ENCODE results near the gene GRXCR1. TPM values are rescaled to one million over a fixed set of nuclear protein-coding genes. Genes with fewer than 3 reads are reported as not detected.

Gene GRXCR1
- total and polyA plus RNA-seq, 2 experiments from 2014 or later = not detected

GRCh38 chr4:42914937-42915336, 22.4 kb downstream of the GRXCR1 start (continued):
- TF ChIP-seq, protein P1, sequence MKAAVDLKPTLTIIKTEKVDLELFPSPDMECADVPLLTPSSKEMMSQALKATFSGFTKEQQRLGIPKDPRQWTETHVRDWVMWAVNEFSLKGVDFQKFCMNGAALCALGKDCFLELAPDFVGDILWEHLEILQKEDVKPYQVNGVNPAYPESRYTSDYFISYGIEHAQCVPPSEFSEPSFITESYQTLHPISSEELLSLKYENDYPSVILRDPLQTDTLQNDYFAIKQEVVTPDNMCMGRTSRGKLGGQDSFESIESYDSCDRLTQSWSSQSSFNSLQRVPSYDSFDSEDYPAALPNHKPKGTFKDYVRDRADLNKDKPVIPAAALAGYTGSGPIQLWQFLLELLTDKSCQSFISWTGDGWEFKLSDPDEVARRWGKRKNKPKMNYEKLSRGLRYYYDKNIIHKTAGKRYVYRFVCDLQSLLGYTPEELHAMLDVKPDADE (IDR thresholded peaks at IDR 0.05) = no peak
- no peak for TF ChIP-seq CREB1 (CRISPR knock-in tag; IDR thresholded peaks at IDR 0.05; ENCODE audit: low read depth)

- Histone ChIP-seq H3K79me2 (replicated peaks; ENCODE audit: insufficient read depth) (no peaks in the 10 kb centered on the region), H3K4me1 (ENCODE audit: insufficient read depth) (no peaks in the 10 kb centered on the region), H2AFZ (no peak overlapping the region), H3K27me3 (ENCODE audit: insufficient read depth) (no peaks in the 10 kb centered on the region), H3K4me3 (no peak overlapping the region), H3K4me2 (no peak overlapping the region), H3K9me2 (ENCODE audit: insufficient read depth) (no peaks in the 10 kb centered on the region; the same call in 1 of the 2 replicates), H3F3A (replicated peaks; ENCODE audit: low read depth) (no peaks in the 10 kb centered on the region), H3K36me3 (ENCODE audit: insufficient read depth) (no peaks in the 10 kb centered on the region), H4K20me1 (replicated peaks; ENCODE audit: insufficient read depth) (no peaks in the 10 kb centered on the region), H3K27ac (ENCODE audit: low read depth) (no peak overlapping the region)
- TF ChIP-seq CREB1 (CRISPR knock-in tag; IDR thresholded peaks at IDR 0.05; ENCODE audit: low read depth) (no peak), ZNF331 (CRISPR knock-in tag; IDR thresholded peaks at IDR 0.05; ENCODE audit: low read depth) (no peak), NANOG (IDR thresholded peaks at IDR 0.05; ENCODE audit: borderline replicate concordance) (no peak)
- Mint-ChIP-seq H3K4me1 (no peaks in the 10 kb centered on the region; the same call in 2 of the 3 replicates), H3K27ac (no peak overlapping the region), H3K9me3 (peaks cover 3% of the 10 kb centered on the region; the same call in 2 of the 3 replicates), H3K27me3 (ENCODE audit: insufficient read depth, low read depth, poor library complexity) (no peaks in the 10 kb centered on the region), H3K36me3 (ENCODE audit: low read depth) (no peaks in the 10 kb centered on the region), H3K4me3 (no peak overlapping the region)
- ATAC-seq (no peak), DNase-seq (ENCODE audit: low spot score) (no peak)
Measured at GRCh38 chr4:42915484-42915883, 23.0 kb downstream of the GRXCR1 start.

GRCh38 chr4:42917296-42917695, 24.8 kb downstream of the GRXCR1 start:
- H3K4me2 ChIP-seq = no peak overlapping the region
- H3K79me2 ChIP-seq (replicated peaks; ENCODE audit: insufficient read depth) = no peaks in the 10 kb centered on the region
- peaks cover 9% of the 10 kb centered on the region for H3K9me2 ChIP-seq (ENCODE audit: insufficient read depth)
- no peak overlapping the region for H2AFZ ChIP-seq
- no peaks in the 10 kb centered on the region for H3F3A ChIP-seq (replicated peaks; ENCODE audit: low read depth)
- no peaks in the 10 kb centered on the region for H3K27me3 ChIP-seq (ENCODE audit: insufficient read depth)
- no peak overlapping the region for H3K27ac ChIP-seq (ENCODE audit: low read depth)
- no peaks in the 10 kb centered on the region for H3K36me3 Mint-ChIP-seq (ENCODE audit: low read depth)
- no peaks in the 10 kb centered on the region for H3K4me1 ChIP-seq (ENCODE audit: insufficient read depth)
- H3K36me3 ChIP-seq (ENCODE audit: insufficient read depth) = no peaks in the 10 kb centered on the region
- DNase-seq (ENCODE audit: low spot score) (no peak), ATAC-seq (no peak)
- no peaks in the 10 kb centered on the region for H4K20me1 ChIP-seq (replicated peaks; ENCODE audit: insufficient read depth)
- no peaks in the 10 kb centered on the region; the same call in 2 of the 3 replicates for H3K4me1 Mint-ChIP-seq
- no peak overlapping the region for H3K27ac Mint-ChIP-seq
- no peak overlapping the region for H3K4me3 ChIP-seq
- peaks cover 3% of the 10 kb centered on the region; the same call in 2 of the 3 replicates for H3K9me3 Mint-ChIP-seq
- no peak overlapping the region for H3K4me3 Mint-ChIP-seq
- no peaks in the 10 kb centered on the region for H3K27me3 Mint-ChIP-seq (ENCODE audit: insufficient read depth, low read depth, poor library complexity)
- TF ChIP-seq STAT1 (IDR thresholded peaks at IDR 0.05; ENCODE audit: unreplicated experiment) (no peak), EZH2 (IDR thresholded peaks at IDR 0.05; ENCODE audit: low read depth, unreplicated experiment) (no peak)
- TF ChIP-seq, protein P2, sequence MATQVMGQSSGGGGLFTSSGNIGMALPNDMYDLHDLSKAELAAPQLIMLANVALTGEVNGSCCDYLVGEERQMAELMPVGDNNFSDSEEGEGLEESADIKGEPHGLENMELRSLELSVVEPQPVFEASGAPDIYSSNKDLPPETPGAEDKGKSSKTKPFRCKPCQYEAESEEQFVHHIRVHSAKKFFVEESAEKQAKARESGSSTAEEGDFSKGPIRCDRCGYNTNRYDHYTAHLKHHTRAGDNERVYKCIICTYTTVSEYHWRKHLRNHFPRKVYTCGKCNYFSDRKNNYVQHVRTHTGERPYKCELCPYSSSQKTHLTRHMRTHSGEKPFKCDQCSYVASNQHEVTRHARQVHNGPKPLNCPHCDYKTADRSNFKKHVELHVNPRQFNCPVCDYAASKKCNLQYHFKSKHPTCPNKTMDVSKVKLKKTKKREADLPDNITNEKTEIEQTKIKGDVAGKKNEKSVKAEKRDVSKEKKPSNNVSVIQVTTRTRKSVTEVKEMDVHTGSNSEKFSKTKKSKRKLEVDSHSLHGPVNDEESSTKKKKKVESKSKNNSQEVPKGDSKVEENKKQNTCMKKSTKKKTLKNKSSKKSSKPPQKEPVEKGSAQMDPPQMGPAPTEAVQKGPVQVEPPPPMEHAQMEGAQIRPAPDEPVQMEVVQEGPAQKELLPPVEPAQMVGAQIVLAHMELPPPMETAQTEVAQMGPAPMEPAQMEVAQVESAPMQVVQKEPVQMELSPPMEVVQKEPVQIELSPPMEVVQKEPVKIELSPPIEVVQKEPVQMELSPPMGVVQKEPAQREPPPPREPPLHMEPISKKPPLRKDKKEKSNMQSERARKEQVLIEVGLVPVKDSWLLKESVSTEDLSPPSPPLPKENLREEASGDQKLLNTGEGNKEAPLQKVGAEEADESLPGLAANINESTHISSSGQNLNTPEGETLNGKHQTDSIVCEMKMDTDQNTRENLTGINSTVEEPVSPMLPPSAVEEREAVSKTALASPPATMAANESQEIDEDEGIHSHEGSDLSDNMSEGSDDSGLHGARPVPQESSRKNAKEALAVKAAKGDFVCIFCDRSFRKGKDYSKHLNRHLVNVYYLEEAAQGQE (IDR thresholded peaks at IDR 0.05; ENCODE audit: unreplicated experiment) = no peak
- TF ChIP-seq, protein P3, sequence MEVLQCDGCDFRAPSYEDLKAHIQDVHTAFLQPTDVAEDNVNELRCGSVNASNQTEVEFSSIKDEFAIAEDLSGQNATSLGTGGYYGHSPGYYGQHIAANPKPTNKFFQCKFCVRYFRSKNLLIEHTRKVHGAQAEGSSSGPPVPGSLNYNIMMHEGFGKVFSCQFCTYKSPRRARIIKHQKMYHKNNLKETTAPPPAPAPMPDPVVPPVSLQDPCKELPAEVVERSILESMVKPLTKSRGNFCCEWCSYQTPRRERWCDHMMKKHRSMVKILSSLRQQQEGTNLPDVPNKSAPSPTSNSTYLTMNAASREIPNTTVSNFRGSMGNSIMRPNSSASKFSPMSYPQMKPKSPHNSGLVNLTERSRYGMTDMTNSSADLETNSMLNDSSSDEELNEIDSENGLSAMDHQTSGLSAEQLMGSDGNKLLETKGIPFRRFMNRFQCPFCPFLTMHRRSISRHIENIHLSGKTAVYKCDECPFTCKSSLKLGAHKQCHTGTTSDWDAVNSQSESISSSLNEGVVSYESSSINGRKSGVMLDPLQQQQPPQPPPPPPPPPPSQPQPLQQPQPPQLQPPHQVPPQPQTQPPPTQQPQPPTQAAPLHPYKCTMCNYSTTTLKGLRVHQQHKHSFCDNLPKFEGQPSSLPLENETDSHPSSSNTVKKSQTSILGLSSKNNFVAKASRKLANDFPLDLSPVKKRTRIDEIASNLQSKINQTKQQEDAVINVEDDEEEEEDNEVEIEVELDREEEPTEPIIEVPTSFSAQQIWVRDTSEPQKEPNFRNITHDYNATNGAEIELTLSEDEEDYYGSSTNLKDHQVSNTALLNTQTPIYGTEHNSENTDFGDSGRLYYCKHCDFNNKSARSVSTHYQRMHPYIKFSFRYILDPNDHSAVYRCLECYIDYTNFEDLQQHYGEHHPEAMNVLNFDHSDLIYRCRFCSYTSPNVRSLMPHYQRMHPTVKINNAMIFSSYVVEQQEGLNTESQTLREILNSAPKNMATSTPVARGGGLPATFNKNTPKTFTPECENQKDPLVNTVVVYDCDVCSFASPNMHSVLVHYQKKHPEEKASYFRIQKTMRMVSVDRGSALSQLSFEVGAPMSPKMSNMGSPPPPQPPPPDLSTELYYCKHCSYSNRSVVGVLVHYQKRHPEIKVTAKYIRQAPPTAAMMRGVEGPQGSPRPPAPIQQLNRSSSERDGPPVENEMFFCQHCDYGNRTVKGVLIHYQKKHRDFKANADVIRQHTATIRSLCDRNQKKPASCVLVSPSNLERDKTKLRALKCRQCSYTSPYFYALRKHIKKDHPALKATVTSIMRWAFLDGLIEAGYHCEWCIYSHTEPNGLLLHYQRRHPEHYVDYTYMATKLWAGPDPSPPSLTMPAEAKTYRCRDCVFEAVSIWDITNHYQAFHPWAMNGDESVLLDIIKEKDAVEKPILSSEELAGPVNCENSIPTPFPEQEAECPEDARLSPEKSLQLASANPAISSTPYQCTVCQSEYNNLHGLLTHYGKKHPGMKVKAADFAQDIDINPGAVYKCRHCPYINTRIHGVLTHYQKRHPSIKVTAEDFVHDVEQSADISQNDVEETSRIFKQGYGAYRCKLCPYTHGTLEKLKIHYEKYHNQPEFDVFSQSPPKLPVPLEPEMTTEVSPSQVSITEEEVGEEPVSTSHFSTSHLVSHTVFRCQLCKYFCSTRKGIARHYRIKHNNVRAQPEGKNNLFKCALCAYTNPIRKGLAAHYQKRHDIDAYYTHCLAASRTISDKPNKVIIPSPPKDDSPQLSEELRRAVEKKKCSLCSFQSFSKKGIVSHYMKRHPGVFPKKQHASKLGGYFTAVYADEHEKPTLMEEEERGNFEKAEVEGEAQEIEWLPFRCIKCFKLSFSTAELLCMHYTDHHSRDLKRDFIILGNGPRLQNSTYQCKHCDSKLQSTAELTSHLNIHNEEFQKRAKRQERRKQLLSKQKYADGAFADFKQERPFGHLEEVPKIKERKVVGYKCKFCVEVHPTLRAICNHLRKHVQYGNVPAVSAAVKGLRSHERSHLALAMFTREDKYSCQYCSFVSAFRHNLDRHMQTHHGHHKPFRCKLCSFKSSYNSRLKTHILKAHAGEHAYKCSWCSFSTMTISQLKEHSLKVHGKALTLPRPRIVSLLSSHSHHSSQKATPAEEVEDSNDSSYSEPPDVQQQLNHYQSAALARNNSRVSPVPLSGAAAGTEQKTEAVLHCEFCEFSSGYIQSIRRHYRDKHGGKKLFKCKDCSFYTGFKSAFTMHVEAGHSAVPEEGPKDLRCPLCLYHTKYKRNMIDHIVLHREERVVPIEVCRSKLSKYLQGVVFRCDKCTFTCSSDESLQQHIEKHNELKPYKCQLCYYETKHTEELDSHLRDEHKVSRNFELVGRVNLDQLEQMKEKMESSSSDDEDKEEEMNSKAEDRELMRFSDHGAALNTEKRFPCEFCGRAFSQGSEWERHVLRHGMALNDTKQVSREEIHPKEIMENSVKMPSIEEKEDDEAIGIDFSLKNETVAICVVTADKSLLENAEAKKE (CRISPR knock-in tag; IDR thresholded peaks at IDR 0.05) = no peak
- TF ChIP-seq, protein P1 (IDR thresholded peaks at IDR 0.05) = no peak
